ENCODE measurements around the gene CDKN2AIPNL. TPM values are rescaled to one million over a fixed set of nuclear protein-coding genes. Genes with fewer than 3 reads are reported as not detected.

The CDKN2AIPNL gene
- total and polyA plus RNA-seq, 2 of the 8 experiments (the other 6 are each of a cell fraction or from before 2014, with no cell fraction given): 40.0 to 56.3 TPM

DNA sequence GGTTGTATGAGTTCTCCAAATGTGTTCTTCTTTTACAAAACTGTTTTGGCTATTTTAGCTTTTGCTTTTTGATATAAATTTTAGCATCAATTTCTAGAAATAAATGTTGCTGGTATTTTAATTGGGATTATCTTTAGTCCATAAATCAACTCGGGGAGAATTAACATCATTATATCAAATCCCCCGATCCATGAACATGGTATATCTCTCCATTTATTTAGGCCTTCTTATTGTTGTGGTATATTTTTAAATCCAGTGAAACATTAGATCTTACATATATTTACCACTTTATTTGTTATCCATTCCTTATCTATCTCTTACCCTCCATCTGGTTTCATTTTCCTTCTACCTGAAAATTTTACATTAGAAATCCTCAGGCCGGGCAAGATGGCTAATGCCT lies 7.3 kb upstream of the CDKN2AIPNL start:
- no peak for DNase-seq (ENCODE audit: low read depth in 1 of 2, low spot score in 2 of 2)
- Histone ChIP-seq H3K4me3 (ENCODE audit: extremely low read depth in 1 of 4, insufficient read depth in 2 of 4, low read depth in 3 of 4, low read length in 4 of 4) (no peak overlapping the region), H4K8ac (ENCODE audit: extremely low read depth, insufficient read depth, low read length) (no peak overlapping the region), H3K56ac (replicated peaks; ENCODE audit: insufficient read length, low read depth, low read length) (no peak overlapping the region), H3K36me3 (ENCODE audit: control insufficient read depth in 2 of 4, insufficient read depth in 4 of 4, low read length in 3 of 4) (no peaks in the 10 kb centered on the region), H3K4me1 (replicated peaks in 1 of 4; ENCODE audit: control insufficient read depth in 3 of 4, insufficient read depth in 4 of 4, low read length in 3 of 4) (no peaks in the 10 kb centered on the region), H2BK5ac (ENCODE audit: low read depth, low read length) (no peak overlapping the region), H4K91ac (replicated peaks; ENCODE audit: insufficient read length, low read length) (no peak overlapping the region), H3K23me2 (ENCODE audit: low read depth, low read length) (no peaks in the 10 kb centered on the region), H2AK5ac (ENCODE audit: low read depth, low read length) (no peak overlapping the region), H4K5ac (ENCODE audit: insufficient read length, low read depth, low read length) (no peak overlapping the region), H3K9me3 (ENCODE audit: insufficient read depth in 2 of 2, low read depth in 1 of 2, low read length in 1 of 2) (no peaks in the 10 kb centered on the region), H3K14ac (ENCODE audit: insufficient read length) (no peak overlapping the region), H3K9ac (replicated peaks in 1 of 4; ENCODE audit: extremely low read depth in 1 of 4, low read depth in 3 of 4, low read length in 3 of 4) (no peak overlapping the region), H3K27me3 (replicated peaks in 1 of 4; ENCODE audit: control insufficient read depth in 3 of 4, extremely low read depth in 1 of 4, insufficient read depth in 3 of 4, low read length in 3 of 4) (no peaks in the 10 kb centered on the region), H3K79me2 (ENCODE audit: control insufficient read depth in 1 of 2, insufficient read depth in 2 of 2, low read length in 2 of 2) (no peaks in the 10 kb centered on the region), H3K4ac (replicated peaks; ENCODE audit: insufficient read length, low read depth, low read length) (no peak overlapping the region), H3K23ac (ENCODE audit: insufficient read length) (no peak overlapping the region), H2AFZ (ENCODE audit: low read length) (no peak overlapping the region), H2BK20ac (ENCODE audit: low read length) (no peak overlapping the region), H2BK12ac (ENCODE audit: low read depth, low read length) (no peak overlapping the region), H4K20me1 (replicated peaks in 1 of 2; ENCODE audit: control insufficient read depth in 1 of 2, insufficient read depth in 2 of 2, low read length in 2 of 2) (no peaks in the 10 kb centered on the region), H2BK15ac (ENCODE audit: low read length) (no peak overlapping the region), H3K18ac (ENCODE audit: extremely low read depth, low read length) (no peak overlapping the region), H2BK120ac (replicated peaks; ENCODE audit: low read depth, low read length) (no peak overlapping the region), H3K4me2 (ENCODE audit: insufficient read depth in 1 of 2, low read depth in 2 of 2, low read length in 2 of 2) (no peak overlapping the region), H3K27ac (ENCODE audit: low read depth, low read length) (no peak overlapping the region), H3K79me1 (ENCODE audit: low read depth, low read length) (no peaks in the 10 kb centered on the region)
- WGBS, 2 experiments (ENCODE audit: extremely low coverage in 1 of 2, insufficient coverage in 1 of 2, insufficient read length in 1 of 2, insufficient replicate concordance in 2 of 2, low coverage in 1 of 2, low lambda C conversion rate in 2 of 2, missing lambda C conversion rate in 1 of 2): 98% methylated on average over 3 of the region's 3 CpGs; no CpG with 5 or more reads in 1 of the 2 experiments
- no peak for FAIRE-seq
- POLR2A ChIA-PET (ENCODE audit: partially characterized antibody): no interaction called here
- CTCF ChIA-PET (ENCODE audit: partially characterized antibody): no interaction called here
- TF ChIP-seq TBP (IDR thresholded peaks at IDR 0.05; ENCODE audit: low read depth, low read length) (no peak), SP4 (IDR thresholded peaks at IDR 0.05; ENCODE audit: low read length) (no peak), RXRA (IDR thresholded peaks at IDR 0.05; ENCODE audit: insufficient read depth, low read depth, low read length) (no peak), TAF1 (IDR thresholded peaks at IDR 0.05; ENCODE audit: low read depth, low read length) (no peak), CHD1 (IDR thresholded peaks at IDR 0.05; ENCODE audit: low read depth, low read length) (no peak), KDM4A (IDR thresholded peaks at IDR 0.05; ENCODE audit: low read depth, low read length, severe bottlenecking) (no peak)
- TF ChIP-seq, protein P1, sequence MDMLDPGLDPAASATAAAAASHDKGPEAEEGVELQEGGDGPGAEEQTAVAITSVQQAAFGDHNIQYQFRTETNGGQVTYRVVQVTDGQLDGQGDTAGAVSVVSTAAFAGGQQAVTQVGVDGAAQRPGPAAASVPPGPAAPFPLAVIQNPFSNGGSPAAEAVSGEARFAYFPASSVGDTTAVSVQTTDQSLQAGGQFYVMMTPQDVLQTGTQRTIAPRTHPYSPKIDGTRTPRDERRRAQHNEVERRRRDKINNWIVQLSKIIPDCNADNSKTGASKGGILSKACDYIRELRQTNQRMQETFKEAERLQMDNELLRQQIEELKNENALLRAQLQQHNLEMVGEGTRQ (IDR thresholded peaks at IDR 0.05; ENCODE audit: low read length): no peak
